ENCODE data around the gene ZNF408.
A peak's percentile ranks its signal among the peaks of the same experiment; 100 is the strongest.
"Not testable (repeated sequence)": the region's sequence is repeated elsewhere in the genome, so short reads cannot be mapped to it uniquely, and the experiment has no call there.

The ZNF408 gene

GRCh38 chr11:46700241-46701077 is at the start of gene ZNF408, which contains the start of gene ARHGAP1:
Gene ZNF408 (plus strand): TSS chr11:46701031. CDS start chr11:46701048, 17 bp downstream.
Gene ARHGAP1 (minus strand): TSS chr11:46700619. CDS start chr11:46696107, 4,512 bp downstream.
- DNase-seq (ENCODE audit: low read depth in 2 of 2) = peak; percentile 98 to 100

- DNase-seq (ENCODE audit: low read depth in 2 of 2) = no peak
These were observed 45.2 kb upstream of the ZNF408 start for GRCh38 chr11:46655631-46656030.

- DNase-seq (ENCODE audit: low read depth in 2 of 2) = no peak
These were observed 43.6 kb upstream of the ZNF408 start for GRCh38 chr11:46657186-46657585.

GRCh38 chr11:46658259-46658658 is 42.6 kb upstream of the ZNF408 start:
- DNase-seq (ENCODE audit: low read depth in 2 of 2) = no peak

- no peak for DNase-seq (ENCODE audit: low read depth in 2 of 2)
These were observed 40.9 kb upstream of the ZNF408 start for GRCh38 chr11:46659908-46660307.

GRCh38 chr11:46661836-46662235 is 39.0 kb upstream of the ZNF408 start:
- no peak for DNase-seq (ENCODE audit: low read depth in 2 of 2)

GRCh38 chr11:46662366-46662765 is 38.5 kb upstream of the ZNF408 start:
- DNase-seq (ENCODE audit: low read depth in 2 of 2) = no peak

GRCh38 chr11:46663277-46663940 is 37.4 kb upstream of the ZNF408 start:
- no peak for DNase-seq (ENCODE audit: low read depth in 2 of 2)

GRCh38 chr11:46664612-46665011 is 36.2 kb upstream of the ZNF408 start:
- no peak for DNase-seq (ENCODE audit: low read depth in 2 of 2)

GRCh38 chr11:46665356-46665755 is 35.5 kb upstream of the ZNF408 start:
- no peak for DNase-seq (ENCODE audit: low read depth in 2 of 2)

- no peak for DNase-seq (ENCODE audit: low read depth in 2 of 2)
These were observed 34.3 kb upstream of the ZNF408 start for GRCh38 chr11:46666516-46666915.

GRCh38 chr11:46667043-46667481 is 33.8 kb upstream of the ZNF408 start:
- DNase-seq (ENCODE audit: low read depth in 2 of 2) = no peak

- DNase-seq (ENCODE audit: low read depth in 2 of 2) = no peak
These were observed 32.2 kb upstream of the ZNF408 start for GRCh38 chr11:46668480-46669085.

- no peak for DNase-seq (ENCODE audit: low read depth in 2 of 2)
These were observed 31.1 kb upstream of the ZNF408 start for GRCh38 chr11:46669711-46670139.

- DNase-seq (ENCODE audit: low read depth in 2 of 2) = not testable (repeated sequence)
These were observed 30.3 kb upstream of the ZNF408 start for GRCh38 chr11:46670521-46670920.

- DNase-seq (ENCODE audit: low read depth in 2 of 2) = no peak
These were observed 28.9 kb upstream of the ZNF408 start for GRCh38 chr11:46671958-46672315.

GRCh38 chr11:46672381-46672839 is 28.4 kb upstream of the ZNF408 start:
- DNase-seq (ENCODE audit: low read depth in 2 of 2) = no peak

GRCh38 chr11:46673713-46674462 is 26.9 kb upstream of the ZNF408 start:
- DNase-seq (ENCODE audit: low read depth in 2 of 2) = no peak

GRCh38 chr11:46674463-46675287 is 26.2 kb upstream of the ZNF408 start:
- no peak for DNase-seq (ENCODE audit: low read depth in 2 of 2)

- DNase-seq (ENCODE audit: low read depth in 2 of 2) = no peak
These were observed 25.5 kb upstream of the ZNF408 start for GRCh38 chr11:46675288-46675851.

Data from stimulated activated CD4-positive, alpha-beta T cell treated with anti-CD3 and anti-CD28 coated beads, Interleukin-4, amount 100 ng/mL, for 48 hours (primary cell).